ENCODE data around the gene RUSC1. TPM values are rescaled to one million over a fixed set of nuclear protein-coding genes. Genes with fewer than 3 reads are reported as not detected.

RUSC1 gene, protein sequence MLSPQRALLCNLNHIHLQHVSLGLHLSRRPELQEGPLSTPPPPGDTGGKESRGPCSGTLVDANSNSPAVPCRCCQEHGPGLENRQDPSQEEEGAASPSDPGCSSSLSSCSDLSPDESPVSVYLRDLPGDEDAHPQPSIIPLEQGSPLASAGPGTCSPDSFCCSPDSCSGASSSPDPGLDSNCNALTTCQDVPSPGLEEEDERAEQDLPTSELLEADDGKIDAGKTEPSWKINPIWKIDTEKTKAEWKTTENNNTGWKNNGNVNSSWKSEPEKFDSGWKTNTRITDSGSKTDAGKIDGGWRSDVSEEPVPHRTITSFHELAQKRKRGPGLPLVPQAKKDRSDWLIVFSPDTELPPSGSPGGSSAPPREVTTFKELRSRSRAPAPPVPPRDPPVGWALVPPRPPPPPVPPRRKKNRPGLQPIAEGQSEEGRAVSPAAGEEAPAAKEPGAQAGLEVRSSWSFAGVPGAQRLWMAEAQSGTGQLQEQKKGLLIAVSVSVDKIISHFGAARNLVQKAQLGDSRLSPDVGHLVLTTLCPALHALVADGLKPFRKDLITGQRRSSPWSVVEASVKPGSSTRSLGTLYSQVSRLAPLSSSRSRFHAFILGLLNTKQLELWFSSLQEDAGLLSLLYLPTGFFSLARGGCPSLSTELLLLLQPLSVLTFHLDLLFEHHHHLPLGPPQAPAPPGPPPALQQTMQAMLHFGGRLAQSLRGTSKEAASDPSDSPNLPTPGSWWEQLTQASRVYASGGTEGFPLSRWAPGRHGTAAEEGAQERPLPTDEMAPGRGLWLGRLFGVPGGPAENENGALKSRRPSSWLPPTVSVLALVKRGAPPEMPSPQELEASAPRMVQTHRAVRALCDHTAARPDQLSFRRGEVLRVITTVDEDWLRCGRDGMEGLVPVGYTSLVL
- 20.4 TPM for polyA plus RNA-seq (2013)

DNA sequence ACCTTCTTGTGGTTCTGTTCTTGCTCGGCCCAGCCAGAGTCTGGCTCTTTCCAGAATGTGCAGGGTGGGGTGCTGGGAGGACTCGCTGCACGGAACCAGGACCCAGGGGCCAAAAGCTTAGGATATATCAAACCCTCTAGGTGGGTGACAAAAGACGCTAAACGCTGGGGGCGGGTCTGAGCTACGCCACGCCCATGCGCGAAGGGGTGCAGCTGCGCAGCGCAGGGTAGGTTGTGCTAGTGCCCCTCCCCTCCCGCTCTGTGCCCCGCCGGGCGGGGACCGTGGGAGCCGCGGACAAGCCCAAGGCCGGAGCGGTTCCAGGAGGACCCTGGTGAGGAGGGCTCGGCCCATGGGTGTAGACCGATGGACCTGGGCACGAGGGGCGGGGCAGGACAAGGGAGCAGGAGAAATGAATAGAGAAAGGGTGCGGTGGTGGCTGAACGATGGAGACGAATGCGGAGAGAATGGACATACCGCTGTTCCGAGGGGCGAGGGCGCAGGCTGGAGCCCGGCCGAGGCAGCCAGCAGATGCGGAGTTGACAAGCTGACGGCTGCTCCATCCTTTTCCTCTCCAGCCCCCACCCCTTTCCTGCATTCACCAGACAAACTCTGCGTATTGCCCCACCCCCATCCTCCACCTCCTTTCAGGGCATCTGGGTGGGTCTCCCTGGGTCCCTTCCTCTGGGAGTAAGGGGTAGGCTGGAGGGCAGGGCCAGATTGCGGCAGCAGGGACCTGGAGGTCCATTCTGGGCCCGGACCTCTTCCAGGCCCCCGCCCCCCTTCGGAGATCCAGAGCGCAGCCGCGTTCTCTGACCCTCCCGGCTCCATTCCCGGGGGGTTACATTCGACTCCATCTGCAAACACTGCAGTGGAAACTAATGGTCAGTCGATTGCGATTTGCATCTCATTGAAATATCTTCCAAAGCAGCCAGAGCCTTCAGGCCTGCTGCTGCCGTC, at the start of gene RUSC1:
Gene RUSC1 (plus strand): TSS at position 234 of the 957 bp plus-strand sequence. CDS start 880 bp downstream, outside the sequence.
- Histone ChIP-seq H3K27ac (ENCODE audit: insufficient read depth in 1 of 2, low read depth in 1 of 2, low read length in 2 of 2, poor library complexity in 1 of 2, severe bottlenecking in 2 of 2) (no peak within 1 kb of the TSS), H3K4me1 (ENCODE audit: control extremely low read depth in 1 of 4, control insufficient read depth in 4 of 4, insufficient read depth in 4 of 4, low read length in 3 of 4) (peaks cover 3 to 56% (median 49%) of the 10 kb centered on the region in 4 experiments), H3K4me3 (ENCODE audit: control insufficient read depth in 1 of 7, extremely low read depth in 1 of 7, insufficient read depth in 4 of 7, low read depth in 2 of 7, low read length in 6 of 7) (peak within 1 kb of the TSS in 6 of 7 experiments; percentile 27 to 89 (median 73)), H3K36me3 (ENCODE audit: control insufficient read depth in 4 of 4, insufficient read depth in 4 of 4, low read length in 3 of 4) (peaks cover 0 to 50% (median 18%) of the 10 kb centered on the region in 4 experiments), H3K27me3 (replicated peaks in 2 of 5; ENCODE audit: control insufficient read depth in 4 of 5, insufficient read depth in 5 of 5, low read length in 4 of 5) (no peaks in the 10 kb centered on the region), H3K9me3 (ENCODE audit: control extremely low read depth in 1 of 5, control insufficient read depth in 4 of 5, insufficient read depth in 2 of 5, low read depth in 1 of 5, low read length in 4 of 5) (no peaks in the 10 kb centered on the region)
- POLR2A ChIA-PET = no interaction called here
- peak; percentile 66 to 82 (median 80) for DNase-seq
- WGBS (ENCODE audit: insufficient coverage) = 21% methylated on average over 41 of the region's 51 CpGs
- CTCF ChIA-PET = interaction anchor here (0.8 to 15.4 kb wide), 8 partner anchors 16 to 70 kb away, joined by 3 to 165 read pairs (median 12); partner anchors contain the start of genes CLK2, HCN3 and SCAMP3

DNA sequence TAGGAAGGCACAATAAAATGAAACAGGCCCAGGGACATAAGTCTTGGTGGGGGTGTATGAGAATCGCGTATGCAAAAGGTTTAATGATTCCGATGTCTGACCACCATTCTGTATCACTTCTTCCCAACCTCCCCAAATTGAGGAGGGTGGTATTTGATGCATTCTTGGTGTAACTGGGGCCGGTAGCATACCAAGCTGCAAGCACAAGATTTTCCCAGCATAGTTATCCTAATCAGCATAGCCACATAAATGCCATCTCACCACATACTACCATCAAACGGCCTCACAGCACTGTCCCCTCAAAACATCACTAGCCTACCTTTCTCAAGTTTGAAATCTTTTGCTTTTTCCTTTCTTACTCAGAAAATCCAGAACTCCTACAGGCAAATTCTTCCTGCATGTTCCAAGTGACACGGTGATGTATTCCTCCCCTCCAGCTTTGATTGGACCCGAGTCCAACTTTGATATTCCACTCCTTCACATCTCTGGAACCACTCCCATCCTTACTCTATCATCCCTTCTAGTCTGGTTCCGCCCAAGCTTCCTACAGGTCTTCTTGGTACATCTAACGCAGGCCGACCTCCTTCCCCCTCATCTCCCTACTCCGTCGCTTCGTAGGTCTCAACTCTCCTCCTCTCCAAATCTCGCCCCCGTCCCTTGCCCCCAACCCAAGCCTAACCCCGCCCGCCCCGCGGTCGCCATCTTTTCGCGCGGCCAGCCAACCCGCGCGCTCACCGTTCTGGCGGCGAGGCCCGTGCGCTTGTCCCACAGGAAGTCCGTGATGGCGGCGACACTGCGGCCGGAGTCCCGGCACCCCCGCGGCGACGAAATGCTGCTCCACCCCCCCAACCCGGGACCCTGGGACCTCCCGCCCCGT, 48.0 kb upstream of the RUSC1 start:
- 0% methylated on average over 35 of the region's 44 CpGs for WGBS (ENCODE audit: insufficient coverage)
- Histone ChIP-seq H3K4me3 (ENCODE audit: control insufficient read depth in 1 of 7, extremely low read depth in 1 of 7, insufficient read depth in 4 of 7, low read depth in 2 of 7, low read length in 6 of 7) (peak overlapping the region; percentile 79 to 95 (median 83)), H3K27me3 (replicated peaks in 2 of 5; ENCODE audit: control insufficient read depth in 4 of 5, insufficient read depth in 5 of 5, low read length in 4 of 5) (no peaks in the 10 kb centered on the region), H3K9me3 (ENCODE audit: control extremely low read depth in 1 of 5, control insufficient read depth in 4 of 5, insufficient read depth in 2 of 5, low read depth in 1 of 5, low read length in 4 of 5) (no peaks in the 10 kb centered on the region), H3K36me3 (ENCODE audit: control insufficient read depth in 4 of 4, insufficient read depth in 4 of 4, low read length in 3 of 4) (peaks cover 12 to 32% (median 25%) of the 10 kb centered on the region in 4 experiments), H3K27ac (ENCODE audit: insufficient read depth in 1 of 2, low read depth in 1 of 2, low read length in 2 of 2, poor library complexity in 1 of 2, severe bottlenecking in 2 of 2) (peak overlapping the region; percentile 46 to 80), H3K4me1 (ENCODE audit: control extremely low read depth in 1 of 4, control insufficient read depth in 4 of 4, insufficient read depth in 4 of 4, low read length in 3 of 4) (peaks cover 11 to 29% (median 22%) of the 10 kb centered on the region in 4 experiments)
- peak; percentile 43 to 71 (median 62) for DNase-seq
- ChIA-PET CTCF (interaction anchor here (0.6 to 5.7 kb wide), 6 partner anchors 9 to 51 kb away, joined by 3 to 36 read pairs (median 4); no protein-coding TSS in a partner anchor), POLR2A (interaction anchor here (0.6 to 1.3 kb wide), 6 partner anchors 10 to 99 kb away, joined by 3 to 5 read pairs (median 3); partner anchors contain the start of genes FDPS, KRTCAP2, SCAMP3 and TRIM46)

DNA sequence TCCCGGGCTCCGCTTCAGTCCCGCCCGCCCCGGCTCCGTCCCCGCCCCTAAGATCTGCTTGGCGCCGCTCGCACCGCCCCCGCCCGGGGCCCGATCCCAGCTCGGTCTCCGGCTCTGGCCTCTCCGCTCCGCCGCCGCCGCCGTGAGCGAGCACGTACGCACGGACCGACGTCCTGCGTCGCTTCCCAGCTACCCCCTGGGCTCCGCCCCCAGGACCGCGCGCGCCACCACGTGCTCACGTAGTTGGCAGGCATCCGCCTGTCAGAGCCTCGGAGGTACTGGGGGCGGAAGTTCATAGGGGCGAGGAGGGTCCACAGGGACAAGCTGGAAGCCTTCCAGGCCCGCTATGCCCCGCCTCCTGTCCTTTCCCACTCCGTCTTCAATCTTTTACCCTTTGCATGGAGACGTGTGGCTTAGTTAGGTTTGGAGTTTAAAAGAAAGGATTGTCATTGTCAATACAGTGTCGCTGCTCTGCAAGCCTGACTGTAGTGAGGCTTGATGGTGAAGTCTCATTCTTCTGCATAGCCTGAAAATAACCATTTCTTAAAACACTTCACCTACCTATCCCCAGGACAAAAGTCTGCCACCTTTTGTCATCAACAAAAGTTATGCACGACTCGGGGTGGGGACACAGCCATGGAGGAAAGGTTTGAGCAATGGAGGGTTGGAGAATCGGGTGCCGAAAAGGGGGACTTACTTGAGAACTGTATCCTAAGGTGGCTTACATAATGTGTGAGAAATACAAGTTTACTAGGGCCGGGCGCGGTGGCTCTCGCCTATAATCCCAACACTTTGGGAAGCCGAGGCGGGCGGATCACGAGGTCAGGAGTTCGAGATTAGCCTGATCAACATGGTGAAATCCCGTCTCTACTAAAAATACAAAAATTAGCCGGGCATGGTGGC, 47.1 kb upstream of the RUSC1 start, which contains the start of gene CLK2:
Gene CLK2 (minus strand): TSS at position 162 of the 903 bp plus-strand sequence. CDS start 2,527 bp downstream, outside the sequence.
- WGBS (ENCODE audit: insufficient coverage) = 8% methylated on average over 18 of the region's 61 CpGs
- CTCF ChIA-PET = interaction anchor here (0.7 to 5.7 kb wide), 6 partner anchors 10 to 50 kb away, joined by 3 to 36 read pairs (median 4); no protein-coding TSS in a partner anchor

DNA sequence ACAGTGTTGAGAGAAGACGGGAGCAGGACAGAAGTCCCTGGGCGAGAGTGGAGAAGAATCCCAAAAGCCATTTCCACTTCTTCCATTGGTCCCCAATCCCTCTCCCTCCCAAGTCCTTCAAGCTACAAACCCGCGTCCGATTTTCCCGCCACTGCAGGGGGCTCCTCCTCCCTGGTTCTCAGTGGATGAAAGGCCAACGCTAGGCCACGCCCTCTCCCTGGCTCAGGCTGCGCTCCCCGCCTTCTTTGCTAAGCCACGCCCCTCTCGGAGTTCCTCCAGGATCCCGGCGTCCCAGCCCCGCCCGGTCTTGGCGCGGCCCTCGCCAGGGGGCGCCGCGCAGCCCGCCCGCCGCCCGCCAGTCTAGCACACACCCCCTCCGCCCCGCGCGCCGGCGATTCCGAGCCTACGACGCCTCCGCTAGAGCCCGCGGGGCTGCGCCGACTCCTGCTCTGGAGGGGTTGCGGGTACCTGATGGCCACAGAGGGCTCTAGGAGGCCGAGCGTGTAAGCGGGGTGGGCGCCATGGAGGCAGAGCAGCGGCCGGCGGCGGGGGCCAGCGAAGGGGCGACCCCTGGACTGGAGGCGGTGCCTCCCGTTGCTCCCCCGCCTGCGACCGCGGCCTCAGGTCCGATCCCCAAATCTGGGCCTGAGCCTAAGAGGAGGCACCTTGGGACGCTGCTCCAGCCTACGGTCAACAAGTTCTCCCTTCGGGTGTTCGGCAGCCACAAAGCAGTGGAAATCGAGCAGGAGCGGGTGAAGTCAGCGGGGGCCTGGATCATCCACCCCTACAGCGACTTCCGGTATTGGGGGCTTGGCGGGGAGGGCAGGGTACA, 43.4 kb upstream of the RUSC1 start, which contains the start of gene HCN3:
Gene HCN3 (plus strand): TSS at position 394 of the 832 bp plus-strand sequence. CDS start 128 bp downstream, at position 522.
- WGBS (ENCODE audit: insufficient coverage) = 1% methylated on average over 42 of the region's 68 CpGs
- Histone ChIP-seq H3K9me3 (ENCODE audit: control extremely low read depth in 1 of 5, control insufficient read depth in 4 of 5, insufficient read depth in 2 of 5, low read depth in 1 of 5, low read length in 4 of 5) (no peaks in the 10 kb centered on the region), H3K36me3 (ENCODE audit: control insufficient read depth in 4 of 4, insufficient read depth in 4 of 4, low read length in 3 of 4) (no peaks in the 10 kb centered on the region), H3K27ac (ENCODE audit: insufficient read depth in 1 of 2, low read depth in 1 of 2, low read length in 2 of 2, poor library complexity in 1 of 2, severe bottlenecking in 2 of 2) (no peak within 1 kb of the TSS), H3K4me3 (ENCODE audit: control insufficient read depth in 1 of 7, extremely low read depth in 1 of 7, insufficient read depth in 4 of 7, low read depth in 2 of 7, low read length in 6 of 7) (peak within 1 kb of the TSS; percentile 34 to 85 (median 78)), H3K4me1 (ENCODE audit: control extremely low read depth in 1 of 4, control insufficient read depth in 4 of 4, insufficient read depth in 4 of 4, low read length in 3 of 4) (peaks cover 11 to 32% (median 28%) of the 10 kb centered on the region in 4 experiments), H3K27me3 (replicated peaks in 2 of 5; ENCODE audit: control insufficient read depth in 4 of 5, insufficient read depth in 5 of 5, low read length in 4 of 5) (no peaks in the 10 kb centered on the region)
- CTCF ChIA-PET = interaction anchor here (0.6 to 4.2 kb wide), 11 partner anchors 8 to 103 kb away, joined by 3 to 21 read pairs (median 8); partner anchors contain the start of genes FDPS and RUSC1
- POLR2A ChIA-PET = interaction anchor here (1.4 kb wide), 1 partner anchor 28 kb away, joined by 5 read pairs; no protein-coding TSS in a partner anchor
- DNase-seq = peak; percentile 93 to 95 (median 93)

More for the DNA sequence above, 47.1 kb upstream of the RUSC1 start, which contains the start of gene CLK2:
- H3K27ac ChIP-seq (ENCODE audit: insufficient read depth in 1 of 2, low read depth in 1 of 2, low read length in 2 of 2, poor library complexity in 1 of 2, severe bottlenecking in 2 of 2) = peak within 1 kb of the TSS; percentile 46 to 80
- peaks cover 8 to 23% (median 18%) of the 10 kb centered on the region in 4 experiments for H3K36me3 ChIP-seq (ENCODE audit: control insufficient read depth in 4 of 4, insufficient read depth in 4 of 4, low read length in 3 of 4)
- peaks cover 11 to 38% (median 29%) of the 10 kb centered on the region in 4 experiments for H3K4me1 ChIP-seq (ENCODE audit: control extremely low read depth in 1 of 4, control insufficient read depth in 4 of 4, insufficient read depth in 4 of 4, low read length in 3 of 4)
- peak; percentile 93 to 95 (median 94) for DNase-seq
- H3K9me3 ChIP-seq (ENCODE audit: control extremely low read depth in 1 of 5, control insufficient read depth in 4 of 5, insufficient read depth in 2 of 5, low read depth in 1 of 5, low read length in 4 of 5) = no peaks in the 10 kb centered on the region
- H3K4me3 ChIP-seq (ENCODE audit: control insufficient read depth in 1 of 7, extremely low read depth in 1 of 7, insufficient read depth in 4 of 7, low read depth in 2 of 7, low read length in 6 of 7) = peak within 1 kb of the TSS; percentile 79 to 95 (median 83)
- no peaks in the 10 kb centered on the region for H3K27me3 ChIP-seq (replicated peaks in 2 of 5; ENCODE audit: control insufficient read depth in 4 of 5, insufficient read depth in 5 of 5, low read length in 4 of 5)
- POLR2A ChIA-PET = interaction anchor here (0.8 to 1.3 kb wide), 4 partner anchors 11 to 49 kb away, joined by 3 to 5 read pairs (median 4); partner anchors contain the start of genes FDPS and SCAMP3
